GM15510 (cell line): ENCODE measurements around the gene TMCC3.

Experiments used
- POLR2A ChIP-seq: IDR thresholded peaks from 3 replicates; pipeline ENCODE4 v1.6.1; 2011; ENCODE audit warnings: borderline replicate concordance; ENCODE audit not compliant: insufficient read length; ENCODE audit errors: extremely low read depth

Gene TMCC3

GRCh38 chr12:94545935-94546771 lies 104.2 kb downstream of the TMCC3 start:
- TF ChIP-seq POLR2A = no peak

GRCh38 chr12:94544355-94544754 lies 106.0 kb downstream of the TMCC3 start:
- TF ChIP-seq POLR2A = no peak

GRCh38 chr12:94538318-94538717 lies 112.0 kb downstream of the TMCC3 start:
- no peak for TF ChIP-seq POLR2A

GRCh38 chr12:94536040-94536965 lies 114.1 kb downstream of the TMCC3 start:
- no peak for TF ChIP-seq POLR2A

GRCh38 chr12:94535510-94535921 lies 114.8 kb downstream of the TMCC3 start:
- no peak for TF ChIP-seq POLR2A

- no peak for TF ChIP-seq POLR2A
These were observed 115.4 kb downstream of the TMCC3 start for GRCh38 chr12:94534774-94535509.

- TF ChIP-seq POLR2A = no peak
These were observed 116.1 kb downstream of the TMCC3 start for GRCh38 chr12:94534278-94534677.

- no peak for TF ChIP-seq POLR2A
These were observed 117.6 kb downstream of the TMCC3 start for GRCh38 chr12:94532490-94533422.

- no peak for TF ChIP-seq POLR2A
These were observed 119.1 kb downstream of the TMCC3 start for GRCh38 chr12:94531196-94531720.

- TF ChIP-seq POLR2A = no peak
These were observed 124.4 kb downstream of the TMCC3 start for GRCh38 chr12:94525951-94526350.
